Upper lobe of right lung (tissue), 1 donor: ENCODE data around the gene TUB. TPM values are rescaled to one million over a fixed set of nuclear protein-coding genes. Genes with fewer than 3 reads are reported as not detected.

Source experiments
- ATAC-seq: fragments of 200-7000 bp; cut with Tn5 transposase; one replicate; pipeline ENCODE4 v1.9.1; 2020; ENCODE audit warnings: mild to moderate bottlenecking, moderate library complexity
- DNase-seq: peaks from one replicate; pipeline ENCODE4 v3.0.0-alpha.2; 2020
- H3K27ac ChIP-seq: fragments of 200-600 bp; one replicate; pipeline ENCODE4 v1.8.0; 2022
- H3K27me3 ChIP-seq: fragments of 200-600 bp; one replicate; pipeline ENCODE4 v1.8.0; 2022; ENCODE audit warnings: mild to moderate bottlenecking
- H3K36me3 ChIP-seq: fragments of 200-600 bp; one replicate; pipeline ENCODE4 v1.8.0; 2022
- H3K4me1 ChIP-seq: fragments of 200-600 bp; one replicate; pipeline ENCODE4 v1.8.0; 2022
- H3K4me3 ChIP-seq: fragments of 200-600 bp; one replicate; pipeline ENCODE4 v1.8.0; 2022; ENCODE audit warnings: mild to moderate bottlenecking
- H3K9me3 ChIP-seq: fragments of 200-600 bp; one replicate; pipeline ENCODE4 v1.8.0; 2022
- CTCF ChIP-seq: fragments of 200-600 bp; IDR thresholded peaks from one replicate; pipeline ENCODE4 v1.8.0; 2022; ENCODE audit warnings: antibody characterized with exemption
- intact Hi-C: fragments of 100-400 bp; cut with DNase I; formaldehyde crosslinking; loops from one replicate; pipeline ENCODE4 v1.11.0; 2022
- total RNA-seq: library from RNA; stranded (reverse); fragmentation: NEBNext Ultra II Directional; extraction: Animal tissue kit (Norgen Biotek cat#: 25700); gene quantifications from one replicate; pipeline ENCODE4 v1.2.1, GENCODE V29; 2021
- donor health status: DM: no; HTN: yes; CAD: no; lungs with severe emphysema.

The TUB gene
- total RNA-seq, 1 donor from 2014 or later: 3.6 TPM

- no peak for TF ChIP-seq CTCF
- Histone ChIP-seq H3K4me3 (no peak overlapping the region), H3K9me3 (no peaks in the 10 kb centered on the region), H3K36me3 (no peaks in the 10 kb centered on the region), H3K4me1 (no peaks in the 10 kb centered on the region), H3K27me3 (no peaks in the 10 kb centered on the region), H3K27ac (no peak overlapping the region)
- intact Hi-C loops: no loop called here
- no peak for DNase-seq
- ATAC-seq: no peak
Measured at GRCh38 chr11:8040921-8041285, 40.1 kb upstream of the TUB start.

GRCh38 chr11:8041576-8041975 lies 39.4 kb upstream of the TUB start:
- H3K36me3 ChIP-seq: no peaks in the 10 kb centered on the region
- no peaks in the 10 kb centered on the region for H3K9me3 ChIP-seq
- ATAC-seq (no peak), DNase-seq (no peak)
- H3K4me3 ChIP-seq: no peak overlapping the region
- no peaks in the 10 kb centered on the region for H3K27me3 ChIP-seq
- intact Hi-C loops: no loop called here
- no peak overlapping the region for H3K27ac ChIP-seq
- no peaks in the 10 kb centered on the region for H3K4me1 ChIP-seq
- TF ChIP-seq CTCF: no peak

GRCh38 chr11:8043756-8044155 lies 37.3 kb upstream of the TUB start:
- intact Hi-C loops: no loop called here
- Histone ChIP-seq H3K4me3 (no peak overlapping the region), H3K9me3 (no peaks in the 10 kb centered on the region), H3K4me1 (no peaks in the 10 kb centered on the region), H3K27ac (no peak overlapping the region), H3K27me3 (no peaks in the 10 kb centered on the region), H3K36me3 (no peaks in the 10 kb centered on the region)
- ATAC-seq: no peak
- no peak for TF ChIP-seq CTCF
- no peak for DNase-seq

- Histone ChIP-seq H3K36me3 (no peaks in the 10 kb centered on the region), H3K4me1 (no peaks in the 10 kb centered on the region), H3K4me3 (no peak overlapping the region), H3K9me3 (no peaks in the 10 kb centered on the region), H3K27me3 (no peaks in the 10 kb centered on the region), H3K27ac (no peak overlapping the region)
- intact Hi-C loops: no loop called here
- no peak for TF ChIP-seq CTCF
- DNase-seq (no peak), ATAC-seq (no peak)
Measured at GRCh38 chr11:8045839-8046238, 35.2 kb upstream of the TUB start.

- intact Hi-C loops: no loop called here
Measured at GRCh38 chr11:8047382-8047781, 33.6 kb upstream of the TUB start.

More at GRCh38 chr11:8047382-8047781, 33.6 kb upstream of the TUB start:
- ATAC-seq (no peak), DNase-seq (no peak)
- no peaks in the 10 kb centered on the region for H3K4me1 ChIP-seq
- H3K27ac ChIP-seq: no peak overlapping the region
- no peak overlapping the region for H3K4me3 ChIP-seq
- TF ChIP-seq CTCF: no peak
- H3K36me3 ChIP-seq: no peaks in the 10 kb centered on the region
- no peaks in the 10 kb centered on the region for H3K27me3 ChIP-seq
- no peaks in the 10 kb centered on the region for H3K9me3 ChIP-seq
